GM19025 (cell line): ENCODE results near the gene ZMAT5.

Source experiments
- ATAC-seq: cut with Tn5 transposase; IDR thresholded peaks from one replicate; pipeline ENCODE4 v1.9.1; 2021; ENCODE audit warnings: mild to moderate bottlenecking, low read depth, moderate library complexity; ENCODE audit not compliant: unreplicated experiment

The ZMAT5 gene

DNA sequence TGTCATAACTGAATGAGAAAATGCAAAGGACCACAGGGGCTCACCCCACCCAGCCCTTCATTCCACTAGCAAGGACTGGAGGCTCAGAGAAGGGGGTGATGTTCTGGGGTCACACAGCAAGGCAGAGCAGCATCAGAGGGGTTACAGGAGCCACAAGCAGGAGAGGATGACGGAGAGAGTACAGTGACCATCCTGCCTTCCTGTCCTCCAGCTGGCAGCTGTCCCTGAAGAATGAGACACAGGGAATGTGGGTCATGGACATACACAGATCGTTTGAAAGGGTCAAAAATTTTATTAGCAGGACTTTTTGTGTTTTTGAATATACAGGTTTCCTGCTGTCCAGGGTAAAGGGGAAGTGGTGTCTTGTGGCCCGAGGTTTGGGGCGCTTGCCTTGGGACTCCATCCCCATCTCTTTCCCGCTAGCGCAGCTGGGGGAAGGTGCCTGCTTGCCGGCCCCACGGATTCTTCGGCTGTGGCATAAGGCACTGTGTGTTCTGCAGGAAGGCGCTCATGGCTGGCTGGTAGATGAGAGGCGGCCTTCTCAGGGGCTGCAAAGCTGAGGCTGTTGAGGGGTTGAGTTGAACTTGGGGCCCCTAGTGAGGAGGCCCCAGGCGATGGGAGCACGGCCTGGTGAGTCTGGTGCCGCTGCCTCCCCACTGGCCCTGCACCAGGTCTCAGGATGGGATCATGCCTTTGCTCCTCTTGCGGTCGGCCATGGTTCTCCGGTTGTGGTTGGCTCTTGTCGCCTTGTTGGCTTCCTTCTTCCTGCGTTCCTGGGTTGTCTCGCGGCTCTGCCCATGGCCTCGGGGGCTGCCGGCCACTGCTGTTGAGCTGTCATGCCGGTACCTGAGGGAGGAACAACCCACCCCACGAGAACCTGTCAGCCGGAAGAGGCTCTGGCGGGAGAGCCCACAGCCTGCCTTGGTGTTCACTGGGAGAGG, 21.8 kb upstream of the ZMAT5 start:
- ATAC-seq = no peak

DNA sequence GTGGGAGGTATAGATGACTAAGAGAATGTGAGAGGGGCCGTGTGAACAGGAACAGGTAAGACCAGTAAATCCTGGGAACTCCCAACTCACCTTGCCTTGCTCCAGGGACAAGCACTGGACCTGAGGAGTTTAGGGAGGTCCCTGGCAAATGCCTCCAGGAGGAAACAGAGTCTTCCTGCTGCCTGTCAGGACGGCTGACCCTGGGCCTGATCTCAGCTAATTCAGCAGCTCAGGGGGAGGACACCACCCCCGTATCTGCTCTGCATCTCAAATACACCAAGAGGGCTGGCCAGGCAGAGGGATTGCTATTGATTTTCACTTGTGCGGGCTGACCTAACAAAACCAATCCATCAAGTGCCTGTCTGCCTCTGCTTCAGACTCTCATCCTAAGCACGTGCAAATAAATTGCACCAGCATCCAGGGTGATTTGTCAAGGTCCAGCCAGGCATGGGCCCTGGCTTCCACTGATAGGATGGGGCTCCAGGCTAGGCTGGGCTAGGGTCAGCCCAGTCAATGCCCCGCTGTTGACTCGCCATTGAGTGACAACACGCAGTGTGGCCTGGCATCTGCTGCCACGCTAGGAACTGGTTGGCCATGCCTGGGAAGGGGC, 20.7 kb upstream of the ZMAT5 start:
- ATAC-seq = no peak

DNA sequence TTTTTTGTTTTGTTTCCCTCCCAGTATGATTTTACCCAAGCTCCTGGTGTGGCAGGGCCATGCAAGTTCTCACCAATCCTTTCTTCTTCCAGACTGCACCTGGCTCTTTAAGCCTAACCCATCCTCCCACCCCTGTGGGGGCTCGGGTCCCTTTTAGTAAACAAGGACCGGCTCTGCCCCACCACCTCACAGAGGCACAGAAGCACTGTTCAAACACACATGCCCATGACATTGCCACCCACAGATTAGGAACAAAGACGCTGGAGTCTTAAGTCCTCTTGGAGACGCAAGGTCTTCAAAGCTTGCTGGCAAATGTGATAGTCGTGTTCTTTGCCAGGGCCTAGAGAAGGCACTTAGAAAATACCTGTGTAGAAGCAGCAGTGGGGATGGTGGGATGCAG, 19.2 kb upstream of the ZMAT5 start:
- no peak for ATAC-seq

DNA sequence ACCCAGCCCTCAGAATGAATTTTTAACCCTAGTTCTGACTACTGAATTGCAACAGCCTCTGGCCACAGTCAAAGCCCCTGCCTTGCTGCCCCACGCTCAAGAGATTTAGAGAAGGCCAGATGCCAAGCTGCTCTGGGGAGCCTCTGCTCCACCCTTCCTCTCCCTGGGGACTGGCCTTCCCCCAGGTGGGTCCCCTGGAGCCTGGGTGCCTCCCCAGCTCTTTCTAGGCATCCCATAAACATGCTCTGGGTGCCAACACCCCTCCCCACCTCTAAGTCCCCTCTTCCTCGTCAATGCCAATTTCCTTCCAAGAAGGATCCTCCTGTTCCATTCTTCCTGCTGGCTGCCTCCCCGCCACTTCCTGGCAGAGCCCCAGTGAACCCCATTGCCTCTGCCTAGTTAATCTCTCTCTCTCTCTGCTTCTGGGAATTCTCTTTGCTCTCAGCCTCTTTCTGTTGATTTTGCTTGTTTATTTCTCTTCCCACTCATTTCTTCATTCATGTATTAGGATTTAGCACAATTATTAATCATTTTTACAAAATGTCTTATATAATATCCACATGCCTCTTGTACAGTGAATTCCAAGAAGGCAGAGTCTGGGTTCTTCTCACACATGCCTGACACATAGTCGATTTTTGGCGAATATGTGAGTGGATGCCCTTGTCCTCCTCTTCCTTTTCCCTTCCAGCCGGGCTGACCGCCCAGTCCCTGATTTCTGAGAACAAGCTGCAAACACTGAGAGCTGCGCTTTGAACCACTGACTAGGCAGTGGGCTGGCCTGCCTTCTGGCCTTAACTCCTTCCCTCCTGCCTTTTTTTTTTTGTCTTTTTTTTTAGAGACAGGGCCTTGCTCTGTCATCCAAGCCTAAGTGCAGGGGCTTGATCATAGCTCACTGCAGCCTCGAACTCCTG, 17.9 kb upstream of the ZMAT5 start:
- no peak for ATAC-seq

DNA sequence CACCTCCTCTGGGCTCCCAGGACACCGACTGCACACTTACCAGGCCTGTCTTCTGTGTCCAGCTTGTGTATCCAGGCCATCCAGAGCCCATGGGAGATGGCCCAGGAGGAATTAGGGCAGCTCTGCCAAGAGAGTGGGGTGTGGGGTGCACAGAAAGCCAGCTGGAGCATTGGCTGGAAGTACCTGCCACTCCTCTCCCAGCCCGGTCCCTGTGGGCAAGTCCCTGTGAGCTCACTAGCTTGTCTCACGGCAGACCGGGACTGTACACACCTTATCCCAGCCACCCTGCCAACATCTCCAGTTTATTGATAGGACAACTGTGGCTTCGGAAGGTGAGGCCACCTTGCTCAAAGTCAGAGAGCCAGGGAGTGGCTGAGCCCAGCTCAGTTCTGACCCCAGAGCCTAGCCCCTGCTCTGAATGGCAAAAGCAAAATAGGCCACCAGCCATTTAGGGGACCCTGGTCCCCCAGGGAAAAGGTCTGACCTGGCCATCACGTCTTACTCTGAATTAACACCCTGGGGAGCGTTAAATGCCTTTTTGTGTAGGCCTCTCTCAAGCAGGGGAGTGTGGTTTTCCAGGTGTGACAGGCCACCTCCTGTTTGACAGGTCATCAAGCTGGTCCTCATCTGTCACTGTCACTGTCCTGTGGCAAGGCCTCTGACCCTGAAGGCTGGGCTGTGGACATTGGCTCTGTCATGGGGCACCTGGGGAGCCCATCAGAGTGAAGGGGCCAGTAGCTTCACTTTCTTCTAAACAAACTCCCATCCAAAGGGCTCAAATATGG, 15.4 kb upstream of the ZMAT5 start:
- ATAC-seq = no peak

DNA sequence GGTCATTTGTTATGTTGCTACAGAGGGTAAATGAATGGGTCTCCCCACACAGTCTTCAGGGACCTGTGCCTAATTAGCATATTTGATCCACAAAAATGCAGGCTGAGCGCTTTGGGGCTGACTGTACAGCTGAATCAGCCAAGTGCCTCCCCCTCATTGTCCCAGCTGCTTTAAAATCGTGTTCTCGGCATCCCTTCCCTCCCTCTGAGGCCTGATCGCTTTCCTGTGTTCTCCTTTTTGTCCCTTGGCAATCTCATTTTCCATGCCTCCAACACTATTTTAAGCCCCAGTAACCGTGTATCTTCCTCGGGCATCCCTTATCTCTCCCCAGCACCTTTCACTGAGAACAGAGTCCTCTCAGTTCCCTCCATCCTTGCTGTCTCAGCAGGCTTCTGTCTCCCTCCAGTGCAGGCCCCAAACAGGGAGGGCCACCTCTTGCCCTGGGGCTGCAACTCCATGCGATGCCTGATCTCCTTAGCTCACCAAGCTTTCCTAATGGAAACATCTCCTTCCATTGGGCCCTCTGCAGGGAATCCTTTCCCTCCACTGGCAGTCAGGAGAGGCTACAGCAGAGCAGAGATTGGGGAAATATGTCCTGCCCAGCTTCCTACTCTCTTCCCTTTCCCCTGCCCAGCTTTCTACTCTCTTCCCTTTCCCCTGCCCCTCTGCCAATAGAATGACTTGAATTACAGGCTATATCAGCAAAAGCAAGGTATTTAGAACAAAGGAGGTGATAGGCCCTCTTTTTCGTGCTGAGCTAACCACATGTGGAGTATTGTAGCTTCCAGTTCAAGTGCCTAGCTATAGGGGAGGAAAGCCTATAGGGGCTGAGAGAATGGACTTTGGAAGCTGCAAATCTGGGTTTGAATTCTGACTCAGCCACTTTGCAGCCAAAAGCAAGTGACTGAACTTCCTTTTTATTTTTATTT, 14.2 kb upstream of the ZMAT5 start:
- no peak for ATAC-seq

DNA sequence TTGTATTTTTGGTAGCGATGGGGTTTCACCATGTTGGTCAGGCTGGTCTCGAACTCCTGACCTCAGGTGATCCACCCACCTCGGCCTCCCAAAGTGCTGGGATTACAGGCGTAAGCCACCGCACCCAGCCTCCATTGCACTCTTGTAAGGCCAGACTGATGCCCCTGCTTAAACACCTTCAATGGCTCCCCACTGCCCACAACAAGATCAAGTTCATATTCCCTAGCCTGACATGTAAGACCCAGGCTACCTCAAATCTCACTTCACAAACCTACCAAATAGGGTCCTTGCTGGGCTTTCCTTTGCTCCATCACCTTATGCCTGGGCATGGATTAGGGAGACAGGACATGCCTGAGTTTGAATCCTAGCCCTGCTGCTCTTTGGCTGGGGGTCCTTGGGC, 13.4 kb upstream of the ZMAT5 start:
- no peak for ATAC-seq

DNA sequence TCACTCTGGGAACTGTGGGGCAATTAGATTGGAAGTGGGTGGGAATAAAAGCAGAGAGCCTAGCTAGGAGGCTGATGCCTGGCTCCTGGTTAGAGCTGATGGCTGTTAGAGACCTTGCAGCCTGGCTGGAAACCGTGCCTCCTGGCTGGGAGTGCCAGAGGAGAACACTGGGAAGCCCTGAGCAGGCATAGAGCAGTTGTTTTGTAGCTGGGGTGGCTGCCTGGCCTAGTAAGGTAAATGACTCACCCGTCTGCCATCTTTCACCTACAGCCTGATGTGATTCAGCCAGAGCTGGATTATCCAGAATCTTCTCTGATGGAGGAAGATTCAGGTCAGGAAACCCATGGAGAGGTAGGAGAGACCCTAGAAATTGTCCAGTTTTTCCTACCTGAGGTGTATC, 6.4 kb upstream of the ZMAT5 start:
- ATAC-seq = no peak

DNA sequence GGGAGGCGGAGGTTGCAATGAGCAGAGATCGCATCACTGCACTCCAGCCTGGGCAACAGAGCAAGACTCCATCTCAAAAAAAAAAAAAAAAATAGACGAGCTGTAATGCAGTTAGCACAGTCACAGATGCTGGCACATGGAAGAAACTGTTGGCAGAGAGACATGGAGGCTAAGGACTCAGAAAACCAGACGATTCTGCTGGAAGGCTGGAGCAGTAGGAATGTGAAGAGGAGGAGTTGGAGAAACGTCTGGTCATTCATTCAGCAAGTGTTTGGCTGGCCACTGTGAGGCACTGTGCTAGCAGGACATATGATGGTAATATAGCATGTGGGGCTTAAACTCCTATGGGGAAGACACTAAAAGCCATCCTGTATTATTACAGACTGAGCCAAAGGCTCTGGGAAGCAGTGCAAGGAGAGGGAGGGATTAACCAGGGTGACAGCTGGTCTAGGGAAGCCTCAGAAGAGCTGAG, 5.4 kb upstream of the ZMAT5 start:
- no peak for ATAC-seq

DNA sequence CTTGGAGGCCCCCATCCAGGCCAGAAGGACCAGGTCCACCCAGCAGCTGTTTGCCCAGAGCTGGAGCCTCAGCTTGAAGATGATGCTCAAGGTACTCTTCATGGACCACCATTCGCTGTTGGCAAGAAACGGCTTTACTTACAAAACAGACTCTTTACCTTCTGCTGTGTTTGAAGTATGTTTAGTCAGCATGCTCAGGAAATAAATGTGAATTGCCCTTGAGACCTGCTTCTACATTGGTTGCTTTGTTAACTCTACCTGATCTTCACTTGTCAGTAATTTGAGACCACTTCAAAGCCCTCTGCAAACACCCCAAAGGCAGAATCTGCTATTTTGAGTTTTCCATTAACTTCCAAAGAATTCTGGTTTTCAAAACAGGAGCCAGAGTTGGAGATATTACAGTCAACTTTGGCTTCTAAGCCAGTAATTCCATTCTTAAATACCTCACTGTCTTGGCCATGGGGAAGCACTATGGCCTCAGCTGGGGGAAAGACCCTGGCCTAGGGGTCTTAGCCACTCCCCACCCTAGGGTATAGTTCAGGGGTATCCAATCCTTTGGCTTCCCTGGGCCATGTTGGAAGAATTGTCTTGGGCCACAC, 3.0 kb upstream of the ZMAT5 start:
- ATAC-seq = no peak

DNA sequence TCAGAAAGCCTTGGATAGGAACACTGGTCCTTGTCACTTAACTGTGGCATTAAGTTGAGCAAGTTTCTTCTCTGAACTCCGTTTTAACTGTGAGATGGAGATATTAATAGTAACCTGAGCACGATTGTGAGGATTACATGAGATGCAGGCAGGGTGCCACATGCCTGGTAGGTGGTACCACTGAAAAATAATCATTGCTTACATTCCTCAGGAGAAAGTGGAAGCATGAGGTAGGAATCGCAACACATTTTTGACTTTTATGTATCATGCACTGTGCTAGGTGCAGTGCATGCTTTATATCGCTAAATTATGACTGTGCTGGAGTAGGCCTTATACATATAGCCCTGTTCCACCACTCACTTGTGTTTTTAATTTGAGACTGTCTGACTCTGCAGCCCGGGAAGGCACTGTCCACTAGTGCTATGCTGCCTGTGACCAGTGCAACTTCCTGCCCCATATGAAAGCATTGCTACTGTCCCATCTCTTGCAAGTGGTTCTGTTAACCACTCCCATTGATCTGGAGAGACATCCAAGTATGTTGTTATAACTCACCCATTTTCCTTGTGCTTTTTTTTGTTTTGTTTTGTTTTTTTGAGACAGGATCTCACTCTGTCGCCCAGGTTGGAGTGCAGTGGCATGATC, 1.4 kb upstream of the ZMAT5 start:
- no peak for ATAC-seq

DNA sequence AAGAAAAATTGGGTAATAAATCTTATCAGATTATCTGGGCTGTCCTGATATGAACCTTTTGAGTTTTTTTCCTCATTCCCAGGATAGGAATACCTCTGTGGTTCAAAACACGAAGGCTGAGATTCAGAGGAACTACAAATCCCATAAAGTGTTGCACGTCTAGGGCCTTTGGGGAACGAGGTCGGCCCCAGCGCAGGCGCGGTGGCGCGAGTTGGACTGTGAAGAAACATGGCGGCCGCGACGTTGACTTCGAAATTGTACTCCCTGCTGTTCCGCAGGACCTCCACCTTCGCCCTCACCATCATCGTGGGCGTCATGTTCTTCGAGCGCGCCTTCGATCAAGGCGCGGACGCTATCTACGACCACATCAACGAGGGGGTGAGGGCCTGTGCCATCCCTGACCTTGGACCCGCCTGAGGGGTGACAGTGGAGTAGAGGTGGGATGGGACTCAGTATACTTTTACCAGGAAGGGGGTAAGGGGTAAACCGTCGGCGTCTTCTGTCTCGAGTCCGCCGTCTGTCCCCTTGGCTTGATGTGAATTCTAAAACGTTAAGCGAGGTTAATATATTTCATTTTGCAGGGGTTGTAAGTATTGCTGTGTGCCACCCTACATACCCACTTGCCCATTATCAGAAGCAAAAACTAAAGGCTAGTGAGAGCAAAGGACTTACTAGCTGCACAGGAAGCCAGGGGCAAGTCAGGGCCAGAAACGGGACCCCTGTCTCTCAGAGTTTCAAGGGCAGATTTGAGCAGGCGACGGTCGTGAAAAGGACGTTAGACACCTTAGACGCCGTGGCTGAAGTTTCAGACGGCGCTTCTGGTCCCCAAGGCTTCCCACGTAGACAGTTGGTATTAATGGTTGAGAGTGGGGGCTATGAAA, 604 bp upstream of the ZMAT5 start, which contains the start of gene UQCR10:
Gene UQCR10 (plus strand): TSS at position 199 of the 881 bp plus-strand sequence. CDS start 30 bp downstream, at position 229.
- peak; percentile 60 for ATAC-seq

DNA sequence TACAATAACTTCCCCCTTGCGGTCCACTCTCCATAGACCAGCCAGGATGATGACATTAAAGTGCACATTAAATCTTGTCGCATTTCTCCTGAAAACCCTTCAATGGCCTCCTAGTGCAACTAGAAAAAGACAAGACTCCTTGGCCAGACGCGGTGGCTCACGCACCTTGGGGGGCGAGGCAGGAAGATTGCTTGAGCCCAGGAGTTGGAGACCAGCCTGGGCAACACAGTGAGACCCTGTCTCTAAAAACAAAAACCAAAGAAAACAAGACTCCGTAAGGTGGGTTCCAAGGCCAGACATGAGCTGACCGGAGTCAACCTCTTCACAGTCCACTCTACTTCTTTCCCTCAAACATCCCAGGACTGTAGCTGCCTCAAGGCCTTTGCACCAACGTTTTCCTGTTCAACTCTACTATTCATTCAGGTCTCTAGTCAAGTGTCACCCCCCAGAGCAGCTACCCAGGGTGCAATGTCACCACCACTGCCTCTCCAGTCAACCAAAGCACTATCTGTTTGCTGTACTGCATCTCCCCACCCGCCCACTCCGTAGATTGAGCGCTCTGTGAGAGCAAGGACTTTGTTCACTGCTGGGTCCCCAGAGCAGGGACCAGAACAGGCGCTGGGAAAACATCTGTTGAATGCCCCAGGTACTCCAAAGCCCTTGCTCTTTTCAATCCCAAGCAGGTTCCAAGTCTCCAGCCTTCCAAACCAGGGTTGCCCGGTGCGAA, 739 bp downstream of the ZMAT5 start:
- peak; percentile 8 for ATAC-seq

DNA sequence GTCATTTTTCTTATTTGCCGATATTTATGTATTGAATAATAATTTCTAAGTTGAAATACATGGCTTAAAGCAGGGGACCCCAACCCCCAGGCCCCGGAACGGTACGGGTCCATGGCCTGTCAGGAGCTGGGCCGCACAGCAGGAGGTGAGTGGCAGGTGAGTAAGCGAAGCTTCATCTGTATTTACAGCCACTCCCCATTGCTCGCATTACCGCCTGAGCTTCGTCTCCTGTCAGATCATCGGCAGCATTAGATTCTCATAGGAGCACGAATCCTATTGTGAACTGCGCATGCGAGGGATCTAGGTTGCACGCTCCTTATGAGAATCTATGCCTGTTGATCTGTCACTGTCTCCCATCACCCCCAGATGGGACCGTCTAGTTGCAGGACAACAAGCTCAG, 4.5 kb downstream of the ZMAT5 start:
- no peak for ATAC-seq

DNA sequence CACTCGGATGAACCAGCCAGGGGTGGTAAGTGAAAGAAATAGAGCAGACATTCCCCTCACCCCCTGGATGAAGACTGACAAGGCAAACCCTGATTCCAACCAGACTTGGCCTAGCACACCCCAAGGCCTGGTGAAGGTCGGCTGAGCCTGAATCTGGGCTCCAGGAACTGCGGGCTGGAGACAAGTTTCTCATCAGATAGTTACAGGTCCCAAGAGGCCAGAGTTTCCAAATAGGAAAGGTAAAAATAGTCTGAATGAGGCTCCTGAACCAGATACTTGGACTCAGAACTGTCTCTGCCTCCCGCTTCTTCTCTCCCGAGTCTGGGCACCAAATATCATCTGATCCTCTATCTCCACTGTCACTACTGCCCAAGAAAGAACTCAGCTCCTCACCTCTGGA, 7.8 kb downstream of the ZMAT5 start:
- no peak for ATAC-seq

DNA sequence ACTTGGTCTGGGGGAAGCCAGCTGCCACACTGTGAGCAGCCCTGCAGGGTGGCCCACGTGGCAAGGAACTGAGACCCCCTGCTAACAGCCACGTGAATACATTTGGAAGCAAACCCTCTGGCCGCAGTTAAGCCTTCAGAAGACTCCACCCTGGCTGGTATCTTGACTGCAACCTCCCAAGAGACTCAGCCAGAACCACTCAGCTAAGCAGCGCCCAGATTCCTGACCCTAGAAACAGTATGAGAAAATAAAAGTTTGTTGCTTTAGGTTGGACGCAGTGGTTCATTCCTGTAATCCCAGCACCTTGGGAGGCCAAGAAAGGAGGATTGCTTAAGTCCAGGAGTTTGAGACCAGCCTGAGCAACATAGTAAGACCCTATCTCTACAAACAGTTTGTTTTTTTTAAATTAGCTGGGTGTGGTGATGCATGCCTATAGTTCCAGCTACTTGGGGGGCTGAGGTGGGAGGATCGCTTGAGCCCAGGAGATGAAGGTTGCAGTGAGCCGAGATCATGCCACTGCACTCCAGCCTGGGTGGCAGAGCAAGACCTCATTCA, 8.7 kb downstream of the ZMAT5 start:
- ATAC-seq = no peak
